Stimulated activated CD4-positive, alpha-beta T cell treated with anti-CD3 and anti-CD28 coated beads, Interleukin-1b, Interleukin-23, amount 100 ng/mL, for 1 hour (primary cell): ENCODE data around the gene RCOR1.

Experiments
- DNase-seq, 2 donors: peaks; one replicate each; pipeline ENCODE4 v3.0.0-alpha.2; 2020; ENCODE audit warnings: low read depth in 2 of 2

RCOR1 gene

DNA sequence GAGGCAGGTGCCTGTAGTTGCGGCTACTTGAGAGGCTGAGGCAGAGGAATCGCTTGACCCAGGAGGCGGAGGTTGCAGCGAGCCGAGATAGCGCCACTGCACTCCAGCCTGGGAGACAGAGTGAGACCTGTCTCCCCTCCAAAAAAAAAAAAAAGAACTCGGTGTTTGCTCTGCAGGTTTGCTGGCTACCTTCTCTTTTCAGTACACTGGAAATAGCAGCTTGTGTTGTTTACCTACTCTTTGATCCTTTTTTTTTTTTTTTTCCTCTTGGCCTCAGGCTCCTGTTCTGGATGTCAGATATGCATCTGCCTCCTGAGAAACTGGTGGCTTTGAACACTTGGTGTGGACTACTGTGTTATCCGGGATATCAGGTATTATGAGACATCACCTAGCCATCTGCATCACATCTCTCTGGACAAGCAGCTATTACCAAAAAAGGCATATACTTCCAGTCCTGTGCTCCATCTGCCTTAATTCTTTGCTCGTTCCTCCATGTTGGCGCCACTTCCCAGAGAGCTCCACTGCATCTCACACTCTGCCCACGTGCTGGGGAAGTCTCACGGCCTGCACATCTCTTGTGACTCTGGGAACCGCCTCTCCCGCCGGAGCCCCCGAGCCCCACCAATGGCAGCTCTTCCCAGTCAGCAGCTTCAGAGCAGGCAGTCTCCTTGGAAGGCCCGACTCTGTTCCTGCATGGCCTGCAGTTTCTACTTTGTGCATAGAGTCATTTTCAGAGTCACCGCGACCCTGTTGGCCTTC, 133.9 kb downstream of the RCOR1 start:
- no peak for DNase-seq

DNA sequence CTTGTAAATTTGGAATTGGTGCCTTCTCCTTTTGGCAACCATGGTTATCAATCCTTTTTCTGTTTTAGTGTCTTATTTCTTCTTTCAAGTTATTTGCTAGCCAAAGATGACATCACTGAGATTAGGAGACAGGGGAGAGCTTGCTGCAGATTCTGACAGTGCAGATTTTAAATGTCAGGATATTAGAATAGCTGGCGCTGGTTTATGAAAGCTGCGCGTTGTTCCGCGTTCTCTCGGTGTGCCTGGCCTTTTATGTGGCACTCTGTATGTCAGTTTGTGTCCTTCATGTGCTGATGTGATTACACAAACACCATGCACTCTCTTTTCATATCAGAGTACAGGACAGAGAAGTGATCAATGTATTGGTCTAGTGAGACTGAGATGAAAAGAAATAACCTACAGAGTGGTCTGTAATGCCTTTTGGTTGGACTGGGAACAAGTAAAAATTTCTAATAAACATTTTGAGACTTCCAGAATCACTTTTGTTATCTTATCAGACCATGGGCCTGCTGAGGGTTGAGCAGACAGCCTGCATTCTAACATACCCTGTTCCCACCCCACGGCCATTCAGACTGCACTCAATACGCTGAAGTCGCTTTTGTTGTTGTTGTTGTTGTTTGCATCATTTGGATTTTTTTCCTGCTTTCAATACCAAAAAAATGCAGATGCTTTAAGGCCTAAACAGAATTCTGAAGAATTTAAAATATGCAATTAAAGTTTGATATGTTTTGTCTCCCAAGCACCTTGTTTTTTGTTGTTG, 135.1 kb downstream of the RCOR1 start:
- DNase-seq = no peak

DNA sequence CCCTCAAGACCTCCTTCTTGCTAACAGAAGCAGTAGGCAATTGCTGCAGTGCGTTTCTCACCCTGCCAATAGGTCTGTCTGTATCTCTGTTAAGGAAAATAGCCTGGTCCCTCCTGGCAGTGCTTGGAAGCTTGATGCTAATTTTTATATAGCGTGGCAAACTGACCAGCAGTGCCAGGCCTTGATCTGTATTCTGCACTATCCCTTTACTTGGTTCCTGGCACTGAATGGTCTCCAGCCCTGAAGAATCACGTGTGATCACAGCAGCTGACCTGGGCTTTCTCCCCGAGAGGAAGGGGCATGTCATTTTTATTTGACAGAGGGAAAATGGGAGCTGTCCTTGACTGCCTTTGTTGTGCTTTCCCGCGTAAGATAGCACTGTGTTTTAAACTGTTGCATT, 136.1 kb downstream of the RCOR1 start:
- DNase-seq = no peak

DNA sequence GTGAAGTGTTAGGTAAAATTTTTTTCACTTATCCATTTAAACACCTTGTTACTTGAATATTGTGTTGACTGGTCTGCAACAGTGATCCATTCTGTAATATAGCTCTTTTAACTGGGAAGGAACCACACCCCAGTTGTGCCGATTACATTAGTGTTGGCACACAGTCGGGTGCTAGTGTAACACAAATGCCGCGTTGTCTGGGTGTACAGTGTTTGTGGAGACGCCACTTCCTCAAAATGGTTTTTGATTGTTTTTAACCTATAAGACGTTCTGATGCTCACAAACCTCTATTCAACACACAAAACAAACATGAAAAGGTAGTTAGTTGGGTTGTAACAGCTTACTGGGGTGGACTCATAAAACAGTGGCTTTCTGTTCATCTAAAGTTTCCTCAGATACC, 136.8 kb downstream of the RCOR1 start:
- no peak for DNase-seq

DNA sequence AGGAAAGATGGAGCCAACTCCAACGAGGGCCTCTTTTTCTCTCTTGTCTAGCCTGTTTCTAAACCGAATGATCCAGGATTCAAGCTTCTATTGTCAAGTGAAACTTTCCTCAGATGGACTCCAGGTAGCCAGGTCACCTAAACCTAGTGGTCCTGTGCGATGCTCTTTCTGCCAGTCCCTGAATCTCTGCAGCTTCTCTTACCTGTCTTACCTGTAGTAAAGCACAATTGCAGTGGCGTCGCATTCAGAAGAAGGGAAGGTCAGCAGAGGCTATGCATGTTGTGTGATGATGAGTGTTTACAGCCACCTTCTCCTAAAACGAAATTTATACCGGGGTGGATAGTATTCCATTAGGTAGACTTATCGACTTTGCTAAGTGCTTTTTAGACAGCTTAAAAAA, 137.4 kb downstream of the RCOR1 start:
- no peak for DNase-seq

DNA sequence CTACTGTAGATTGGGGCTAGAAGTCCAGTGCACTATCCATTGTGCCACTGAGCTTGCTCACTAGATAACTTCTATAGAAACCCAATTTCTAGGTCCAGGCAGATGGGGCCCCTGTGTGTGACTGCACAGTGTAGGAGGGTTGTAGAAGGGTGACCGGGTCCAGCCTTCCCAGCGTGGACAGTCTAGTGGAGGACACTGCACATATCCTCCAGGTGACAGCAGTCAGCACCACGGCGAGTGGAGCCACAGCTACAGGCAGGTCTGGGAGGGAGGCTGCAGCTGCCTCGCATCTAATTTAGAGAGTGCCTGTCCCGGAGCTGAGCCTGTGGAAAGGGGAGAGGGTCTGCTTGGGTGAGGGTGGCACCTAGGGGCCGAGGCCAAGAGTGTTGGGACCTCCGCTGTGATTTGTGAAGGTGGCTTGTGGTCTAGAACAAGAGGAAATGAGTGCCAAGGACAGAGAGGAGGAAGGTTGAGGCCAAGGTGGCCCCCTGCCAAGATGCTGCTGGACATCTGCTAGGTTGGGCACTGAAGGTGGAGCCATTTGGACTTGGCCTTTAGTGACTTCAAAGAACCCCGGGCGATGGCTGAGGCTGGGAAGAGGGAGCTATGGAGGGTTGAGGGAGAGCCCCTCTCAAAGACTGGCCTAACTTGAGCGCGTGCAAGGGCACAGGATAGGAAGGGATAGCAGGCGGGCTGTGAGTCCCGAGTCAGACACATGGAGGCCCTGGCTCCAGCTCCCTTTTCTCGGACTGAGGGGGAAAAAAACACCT, 138.8 kb downstream of the RCOR1 start:
- no peak for DNase-seq

DNA sequence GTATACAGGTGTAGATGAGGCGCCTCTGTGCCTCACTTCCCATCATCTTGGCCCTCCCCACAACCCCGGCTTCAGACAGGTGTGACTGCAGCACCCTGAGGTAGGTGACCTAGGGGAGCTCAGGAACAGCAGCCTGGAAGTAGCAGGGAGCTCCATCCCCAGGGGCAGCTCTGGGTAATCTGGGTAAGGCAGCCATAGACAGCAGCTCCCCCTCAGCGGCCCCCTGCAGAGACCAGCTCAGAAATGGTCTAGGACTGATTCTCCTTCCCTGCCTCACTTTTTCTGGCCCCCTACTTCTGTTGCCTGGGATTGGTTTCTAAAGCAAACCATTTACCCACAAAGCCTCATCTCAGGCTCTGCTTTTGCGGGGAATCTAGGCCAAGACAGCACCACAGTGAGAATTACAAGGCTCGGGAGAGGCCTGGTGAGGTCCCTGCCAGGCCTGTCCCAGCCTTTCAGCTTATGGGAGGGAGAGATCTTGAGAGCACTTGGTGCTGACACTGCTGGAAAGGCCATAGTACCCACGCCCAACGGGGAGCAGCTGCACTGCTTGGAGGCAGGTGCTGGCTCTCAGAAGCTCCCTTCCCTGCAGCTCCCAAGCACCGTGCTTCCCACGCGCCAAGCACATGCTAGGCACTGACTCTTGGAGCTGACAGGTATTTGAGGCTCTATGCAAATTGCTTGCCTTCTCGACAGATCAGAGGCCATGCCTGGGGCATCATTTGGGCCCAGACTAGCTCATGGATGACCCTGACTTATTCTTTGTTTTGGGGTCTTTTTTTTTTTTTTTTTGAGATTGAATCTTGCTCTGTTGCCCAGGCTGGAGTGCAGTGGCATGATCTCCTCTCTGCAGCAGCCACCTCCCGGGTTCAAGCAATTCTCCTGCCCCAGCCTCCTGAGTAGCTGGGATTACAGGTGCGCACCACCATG, 139.7 kb downstream of the RCOR1 start:
- DNase-seq = no peak

DNA sequence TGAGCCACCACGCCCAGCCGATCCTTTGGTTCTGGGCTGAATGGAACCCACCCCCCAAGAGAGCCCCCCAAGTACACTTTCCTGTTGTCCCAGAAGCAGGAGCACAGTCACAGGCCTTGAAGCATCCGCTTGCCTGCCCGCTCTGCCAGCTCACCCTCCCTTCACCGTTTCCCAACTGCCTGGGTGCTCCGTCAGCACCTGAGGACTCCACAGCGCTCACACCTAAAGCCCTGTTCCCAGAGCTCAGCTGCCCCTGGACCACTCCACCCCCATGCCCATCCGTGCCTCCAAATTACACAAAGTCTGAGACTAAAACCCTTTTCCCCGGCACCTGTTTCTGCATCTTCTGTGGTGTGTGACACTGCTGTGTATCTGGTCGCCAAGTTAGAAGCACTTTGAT, 140.5 kb downstream of the RCOR1 start:
- no peak for DNase-seq

DNA sequence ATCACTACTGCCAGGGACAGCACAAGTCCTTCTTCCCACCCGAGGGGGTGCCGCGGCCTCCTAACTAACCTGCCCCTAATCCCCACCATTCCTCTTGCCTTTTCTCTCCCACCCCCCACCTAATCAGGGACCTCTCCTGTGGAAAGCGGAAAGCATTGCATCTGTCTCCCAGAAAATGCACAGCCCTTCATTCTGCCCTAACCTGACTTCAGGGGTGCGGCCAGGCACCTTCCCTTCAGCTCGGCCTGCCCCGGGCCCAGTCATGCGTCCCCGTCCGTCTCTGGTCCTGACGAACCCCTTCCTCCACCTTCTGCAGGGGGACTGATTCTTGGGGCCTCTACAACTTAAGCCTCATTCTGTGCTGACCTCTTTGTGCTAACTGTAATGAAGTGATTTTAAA, 140.9 kb downstream of the RCOR1 start:
- DNase-seq = no peak

DNA sequence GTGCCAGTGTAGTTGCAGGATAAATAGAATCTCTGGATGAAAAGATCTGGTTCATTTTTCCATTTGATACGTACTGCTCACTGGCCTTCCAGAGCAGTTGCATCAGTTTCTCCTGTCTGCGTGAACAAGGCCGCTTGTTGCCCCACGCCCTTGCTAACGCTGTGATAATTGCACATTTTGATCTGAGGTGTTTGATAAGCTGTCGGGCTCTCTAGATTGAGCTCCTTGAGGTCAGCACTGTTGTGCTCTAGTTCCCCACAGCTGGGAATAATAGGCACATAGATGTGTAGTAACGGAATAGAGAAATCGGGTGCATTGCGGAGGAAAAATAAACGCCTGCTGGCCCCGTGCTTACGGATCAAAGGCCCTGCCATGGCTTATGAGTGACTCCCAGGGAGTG, 142.0 kb downstream of the RCOR1 start:
- no peak for DNase-seq

DNA sequence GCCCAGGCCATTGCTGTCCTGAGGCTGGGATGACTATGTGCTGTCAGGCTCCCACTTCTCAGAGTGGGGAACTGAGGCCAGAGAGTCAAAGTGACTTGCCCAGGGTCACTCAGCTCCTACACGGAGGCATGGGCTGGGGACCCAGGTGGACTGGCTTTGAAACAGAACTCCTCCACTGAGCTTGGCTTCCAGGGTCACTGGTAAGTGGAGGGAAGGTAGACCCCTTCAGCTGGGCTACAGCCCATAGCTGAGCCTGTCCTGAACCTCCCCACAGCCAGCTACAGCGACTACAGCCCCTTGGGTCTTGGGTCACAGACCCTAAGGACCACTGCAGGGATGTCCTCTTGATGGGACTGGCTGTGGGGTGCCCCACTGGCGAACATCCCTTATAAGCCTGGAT, 144.5 kb downstream of the RCOR1 start:
- DNase-seq = no peak

DNA sequence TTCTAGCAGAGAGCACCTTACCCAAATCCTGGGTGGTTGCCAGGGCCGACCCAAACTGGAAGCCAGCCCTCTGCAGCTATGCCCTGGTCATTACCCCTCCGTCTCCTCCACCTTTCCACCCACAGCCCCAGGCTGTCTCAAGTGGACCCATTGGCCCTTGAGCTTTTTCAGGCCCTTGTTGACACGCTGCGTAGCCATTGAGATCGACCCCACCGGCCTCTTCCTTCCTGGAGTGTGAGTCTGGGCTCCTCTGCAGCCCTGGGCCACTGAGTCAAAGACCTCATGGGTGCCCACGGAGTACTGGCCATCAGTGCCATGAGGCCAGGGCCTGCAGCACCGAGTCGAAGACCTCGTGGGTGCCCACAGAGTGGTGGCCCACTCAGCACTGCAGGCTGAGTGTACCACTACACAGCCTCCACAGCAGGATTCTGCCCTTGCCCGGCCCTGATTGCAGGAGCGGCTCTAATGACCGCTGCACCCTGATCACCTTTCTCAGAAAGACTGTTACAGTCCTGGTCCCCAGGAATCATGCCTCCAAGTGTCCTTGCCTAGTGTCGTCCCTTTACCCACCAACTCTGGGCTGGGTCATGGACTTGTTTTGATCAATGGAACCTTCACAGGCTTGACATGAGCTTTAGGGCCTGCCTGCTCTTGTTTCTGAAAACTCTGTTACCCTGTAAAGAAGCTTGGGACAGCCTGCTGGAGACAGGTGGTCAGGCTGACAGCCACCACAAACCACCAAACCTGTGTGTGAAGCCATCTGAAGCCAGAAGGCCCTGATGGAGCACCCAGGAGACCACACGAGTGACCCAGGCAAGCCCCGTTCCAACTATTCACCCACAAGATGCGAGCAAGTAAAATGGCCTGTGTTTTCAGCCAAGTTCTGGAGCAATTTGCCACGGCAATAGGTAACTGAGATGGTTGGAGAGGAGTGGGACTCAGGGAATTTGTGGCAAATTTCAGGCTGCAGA, 145.2 kb downstream of the RCOR1 start:
- DNase-seq = no peak

DNA sequence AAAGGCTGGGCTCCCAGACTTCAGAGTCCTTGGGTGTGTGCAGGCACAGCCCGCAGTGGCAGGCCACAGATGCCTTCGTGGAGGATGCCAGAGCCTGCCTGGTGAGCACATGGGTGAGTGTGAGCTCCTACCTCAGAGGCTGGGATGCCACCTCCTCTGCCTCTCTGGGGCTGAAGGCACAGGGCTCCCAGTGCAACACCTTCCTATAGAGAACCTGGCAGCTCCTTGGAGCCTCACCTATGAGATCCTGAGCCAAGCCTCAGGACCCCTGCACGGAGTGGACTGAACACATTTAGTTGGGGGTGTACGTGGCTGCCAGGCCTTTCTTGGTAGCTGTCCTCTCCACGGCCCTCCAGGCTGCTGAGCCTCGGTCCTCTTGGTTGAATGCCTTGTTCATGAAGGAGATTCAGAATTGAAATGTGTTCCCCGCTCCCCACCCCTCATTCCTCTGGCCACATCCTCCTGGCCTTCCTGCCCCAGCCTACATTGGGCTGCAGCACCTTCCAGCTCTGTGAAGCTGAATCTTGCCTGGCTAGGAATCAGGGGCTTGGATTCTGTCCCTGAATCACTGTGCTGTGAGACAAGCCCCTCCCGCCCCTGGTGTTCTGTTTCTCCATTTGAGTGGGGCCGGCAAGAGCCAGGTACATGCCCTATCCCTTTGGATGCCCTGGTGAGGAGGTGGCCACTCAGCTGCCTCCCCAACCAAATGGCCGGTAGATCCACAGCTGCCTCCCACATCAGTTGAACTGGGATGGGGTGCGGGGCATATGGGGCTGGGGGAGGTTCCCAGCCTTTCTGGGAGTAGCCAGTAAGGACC, 146.1 kb downstream of the RCOR1 start:
- no peak for DNase-seq

DNA sequence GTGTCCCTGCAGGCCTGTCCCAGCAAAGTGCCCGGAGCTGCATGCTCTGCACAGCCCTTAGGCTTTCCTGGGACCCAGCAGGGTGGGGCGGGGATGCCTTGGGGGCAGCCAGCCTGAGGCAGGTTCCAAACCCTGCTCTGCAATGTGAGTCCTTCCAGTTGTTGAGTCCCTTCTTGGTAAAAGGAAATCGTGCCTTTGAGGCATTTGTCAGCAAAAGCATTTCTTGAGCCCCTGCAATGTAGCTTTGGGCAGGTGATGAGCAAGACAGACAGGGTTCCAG, 146.7 kb downstream of the RCOR1 start:
- no peak for DNase-seq

DNA sequence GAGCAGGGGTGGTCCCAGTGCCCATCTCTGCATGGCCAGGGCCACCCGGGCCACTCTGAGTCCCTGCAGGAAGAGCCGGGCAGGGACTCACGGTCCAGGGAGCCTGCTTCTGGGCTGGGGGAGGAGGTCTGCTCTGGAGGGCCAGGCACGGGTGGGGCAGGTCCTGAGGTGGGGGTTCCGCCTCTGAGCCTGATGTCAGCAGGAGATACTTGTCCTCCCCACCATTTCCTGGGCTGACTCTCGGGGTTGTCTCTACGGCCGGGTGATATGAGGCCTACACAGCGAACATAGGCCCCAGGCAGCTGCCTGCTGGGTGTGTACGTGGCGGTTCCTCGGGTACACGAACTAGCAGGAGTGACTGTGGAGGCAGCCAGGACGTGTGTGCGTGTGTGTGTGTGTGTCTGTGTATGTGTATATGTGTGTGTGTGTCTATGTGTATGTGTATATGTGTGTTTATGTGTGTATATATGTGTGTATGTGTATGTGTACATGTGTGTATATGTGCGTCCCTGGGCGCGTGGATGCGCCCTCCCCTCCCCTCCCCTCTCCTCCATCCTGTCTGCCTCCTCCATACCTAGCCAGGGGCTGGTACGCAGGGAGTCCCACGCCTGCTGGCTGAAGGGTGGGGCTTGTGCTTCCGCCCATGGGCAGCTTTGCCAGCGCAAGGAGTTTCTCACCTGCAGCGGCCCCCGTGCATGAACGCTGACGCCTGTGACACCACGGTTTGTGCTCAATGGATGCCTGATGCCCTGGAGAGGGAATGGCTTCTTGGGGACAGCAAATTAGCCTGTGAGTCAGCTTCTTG, 154.4 kb downstream of the RCOR1 start:
- DNase-seq = no peak

DNA sequence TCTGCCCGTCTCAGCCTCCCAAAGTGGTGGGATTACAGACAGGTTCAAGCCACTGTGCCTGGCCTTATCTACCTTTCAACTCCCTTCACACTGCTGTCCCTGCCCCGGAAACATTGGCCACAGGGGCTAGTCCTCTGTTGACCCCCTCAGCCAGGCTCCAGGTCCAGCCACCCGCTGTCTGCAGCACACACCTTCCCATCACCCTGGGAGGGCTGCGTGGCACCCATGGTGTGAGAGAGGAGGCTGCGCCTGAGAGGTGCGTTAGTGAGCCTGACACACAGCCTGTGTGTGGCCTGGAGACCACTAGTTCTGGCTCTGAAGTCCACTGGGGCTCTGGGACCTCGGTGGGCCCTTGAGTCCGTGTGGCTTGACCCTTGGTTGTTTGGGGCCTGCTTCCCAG, 156.4 kb downstream of the RCOR1 start:
- no peak for DNase-seq

DNA sequence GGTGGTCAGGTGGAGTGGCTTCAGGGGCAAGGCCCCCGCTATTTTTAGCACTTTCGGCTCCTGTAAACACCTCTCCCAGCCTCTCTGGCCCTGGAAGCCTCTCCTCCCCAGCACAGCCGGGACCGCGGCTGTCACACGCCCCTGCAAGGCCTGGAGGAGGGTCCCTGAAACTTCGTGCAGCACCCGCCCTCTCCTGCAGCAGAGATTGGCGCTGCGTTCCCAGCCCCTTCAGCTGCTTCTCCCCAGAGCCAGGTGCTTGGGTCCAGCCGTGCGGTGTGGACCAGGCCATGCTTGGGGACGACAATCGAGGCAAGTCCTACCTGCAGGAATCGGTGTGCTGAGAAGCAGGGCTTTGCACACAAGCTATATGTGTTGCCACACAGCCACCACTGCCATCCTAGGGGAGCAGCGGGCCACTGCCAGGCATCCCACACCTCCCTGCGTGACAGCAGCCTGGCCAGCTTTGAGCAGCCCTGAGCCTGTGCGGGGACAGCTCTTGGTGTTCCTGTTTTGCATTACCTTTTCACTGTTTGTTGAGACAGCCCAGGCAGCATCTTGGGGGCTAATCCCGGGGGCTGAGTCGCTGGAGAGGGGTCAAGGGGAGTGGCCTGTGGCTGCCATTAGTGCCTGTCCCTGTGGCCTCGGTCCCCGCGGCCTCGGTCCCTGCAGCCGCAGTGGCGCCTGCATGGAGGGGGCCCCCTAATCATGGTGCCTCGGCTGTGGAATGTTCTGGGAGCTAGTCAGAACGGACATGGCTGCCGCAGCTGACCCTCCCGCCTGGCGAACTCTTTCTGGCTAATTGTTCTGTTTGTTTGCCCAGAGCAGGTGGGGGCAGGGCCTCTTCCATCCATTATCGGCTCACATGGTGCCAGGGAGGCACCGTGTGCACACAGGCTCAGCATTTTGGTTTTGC, 157.2 kb downstream of the RCOR1 start:
- no peak for DNase-seq

DNA sequence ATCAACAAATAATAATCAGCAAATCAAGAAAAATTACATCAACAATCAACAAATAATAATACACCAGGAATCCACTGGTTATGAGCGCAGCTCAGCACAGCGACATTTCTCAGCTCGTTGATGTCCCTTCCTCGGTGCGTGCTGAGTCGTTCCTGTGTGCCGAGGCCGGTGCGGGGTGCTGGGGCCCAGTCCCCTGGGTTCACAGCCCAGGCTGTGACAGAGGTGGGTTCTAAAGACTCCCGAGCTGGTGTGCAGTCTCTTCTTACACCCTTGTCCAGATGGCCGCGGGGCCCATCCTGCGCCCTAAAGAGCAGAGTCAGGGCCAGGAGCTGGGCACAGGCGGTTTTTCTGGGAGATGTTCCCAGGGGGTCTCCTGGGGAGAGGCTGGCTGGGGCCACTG, 157.9 kb downstream of the RCOR1 start:
- no peak for DNase-seq
